ENCODE measurements around the gene STRADB. TPM values are rescaled to one million over a fixed set of nuclear protein-coding genes. Genes with fewer than 3 reads are reported as not detected.

The STRADB gene
- total RNA-seq, 1 experiment from 2014 or later, result 24.3 TPM

DNA sequence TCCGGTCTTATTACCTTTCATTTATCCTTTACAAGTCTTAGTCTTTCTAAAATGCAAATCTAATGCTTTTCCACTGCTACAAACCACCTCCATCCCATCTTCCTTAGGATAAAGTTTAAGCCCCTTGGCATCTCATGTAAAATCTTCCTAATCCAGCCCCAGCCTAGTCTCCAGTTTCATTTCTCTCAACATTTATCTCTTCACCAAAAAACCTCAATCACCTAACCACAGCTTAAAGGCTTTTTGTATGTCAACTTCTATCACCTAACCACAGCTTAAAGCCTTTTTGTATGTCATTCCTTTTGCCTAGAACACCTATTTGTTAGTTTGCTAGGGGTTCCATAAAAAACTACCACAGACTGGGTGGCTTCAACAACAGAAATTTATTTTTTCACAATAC, 4.5 kb upstream of the STRADB start:
- Histone ChIP-seq H3K27me3 (replicated peaks; ENCODE audit: insufficient read depth, low read depth, low read length, poor library complexity) (no peaks in the 10 kb centered on the region), H3K4me1 (ENCODE audit: insufficient read depth, low read length, poor library complexity, severe bottlenecking) (peaks cover 23% of the 10 kb centered on the region), H3K4me3 (ENCODE audit: low read depth, low read length, poor library complexity, severe bottlenecking) (no peak overlapping the region), H3K9me3 (ENCODE audit: low read depth, low read length, poor library complexity, severe bottlenecking) (no peaks in the 10 kb centered on the region), H3K27ac (ENCODE audit: low read depth, low read length, poor library complexity, severe bottlenecking) (no peak overlapping the region), H3K36me3 (ENCODE audit: insufficient read depth, low read length, poor library complexity, severe bottlenecking) (no peaks in the 10 kb centered on the region)
- ChIA-PET CTCF (no interaction called here), POLR2A (ENCODE audit: low non-redundant PET) (no interaction called here)
- TF ChIP-seq CTCF (conservative IDR thresholded peaks at IDR 0.05; ENCODE audit: low read depth, low read length), result no peak
- TF ChIP-seq EZH2 (IDR thresholded peaks at IDR 0.05; ENCODE audit: borderline replicate concordance, low read depth, low read length, poor library complexity, severe bottlenecking), result no peak
- intact Hi-C loops (cut with micrococcal nuclease; ENCODE audit: unreplicated experiment), result no loop called here
- no peak for DNase-seq (ENCODE audit: low spot score)
- no TSS peak for BruUV-seq (replicated peaks)

DNA sequence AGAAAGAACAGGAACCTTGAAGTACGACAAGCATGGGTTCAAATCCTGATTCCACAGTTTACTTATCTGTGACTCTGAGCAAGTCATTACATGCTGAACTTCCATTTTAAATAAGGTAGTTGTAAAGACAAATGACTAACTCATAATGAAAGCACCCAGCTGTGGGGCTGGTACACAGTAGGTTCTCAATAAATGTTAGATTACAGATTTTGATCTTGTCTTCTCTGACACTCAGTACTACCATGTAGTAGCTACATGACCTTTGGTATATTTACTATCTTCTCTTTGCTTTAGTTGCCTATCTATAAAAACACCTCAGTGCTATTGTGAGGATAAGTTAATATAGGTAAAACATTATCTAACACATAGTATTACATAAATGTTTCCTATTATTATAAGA, 3.5 kb upstream of the STRADB start:
- POLR2A ChIA-PET (ENCODE audit: low non-redundant PET), result no interaction called here
- Histone ChIP-seq H3K4me3 (ENCODE audit: low read depth, low read length, poor library complexity, severe bottlenecking) (no peak overlapping the region), H3K9me3 (ENCODE audit: low read depth, low read length, poor library complexity, severe bottlenecking) (no peaks in the 10 kb centered on the region), H3K4me1 (ENCODE audit: insufficient read depth, low read length, poor library complexity, severe bottlenecking) (peaks cover 30% of the 10 kb centered on the region), H3K27ac (ENCODE audit: low read depth, low read length, poor library complexity, severe bottlenecking) (no peak overlapping the region), H3K36me3 (ENCODE audit: insufficient read depth, low read length, poor library complexity, severe bottlenecking) (no peaks in the 10 kb centered on the region), H3K27me3 (replicated peaks; ENCODE audit: insufficient read depth, low read depth, low read length, poor library complexity) (no peaks in the 10 kb centered on the region)
- no peak for DNase-seq (ENCODE audit: low spot score)
- CTCF ChIA-PET, result no interaction called here
- intact Hi-C loops (cut with micrococcal nuclease; ENCODE audit: unreplicated experiment), result no loop called here
- TF ChIP-seq EZH2 (IDR thresholded peaks at IDR 0.05; ENCODE audit: borderline replicate concordance, low read depth, low read length, poor library complexity, severe bottlenecking) (no peak), CTCF (conservative IDR thresholded peaks at IDR 0.05; ENCODE audit: low read depth, low read length) (no peak)
- BruUV-seq (replicated peaks), result no TSS peak

- no TSS peak for BruUV-seq (replicated peaks)
- intact Hi-C loops (cut with micrococcal nuclease; ENCODE audit: unreplicated experiment), result no loop called here
- no peak for TF ChIP-seq EZH2 (IDR thresholded peaks at IDR 0.05; ENCODE audit: borderline replicate concordance, low read depth, low read length, poor library complexity, severe bottlenecking)
- no peak for TF ChIP-seq CTCF (conservative IDR thresholded peaks at IDR 0.05; ENCODE audit: low read depth, low read length)
- peaks cover 32% of the 10 kb centered on the region for H3K4me1 ChIP-seq (ENCODE audit: insufficient read depth, low read length, poor library complexity, severe bottlenecking)
- H3K36me3 ChIP-seq (ENCODE audit: insufficient read depth, low read length, poor library complexity, severe bottlenecking), result no peaks in the 10 kb centered on the region
- H3K9me3 ChIP-seq (ENCODE audit: low read depth, low read length, poor library complexity, severe bottlenecking), result no peaks in the 10 kb centered on the region
- H3K27ac ChIP-seq (ENCODE audit: low read depth, low read length, poor library complexity, severe bottlenecking), result no peak overlapping the region
- ChIA-PET CTCF (no interaction called here), POLR2A (ENCODE audit: low non-redundant PET) (no interaction called here)
- no peak for DNase-seq (ENCODE audit: low spot score)
- H3K27me3 ChIP-seq (replicated peaks; ENCODE audit: insufficient read depth, low read depth, low read length, poor library complexity), result no peaks in the 10 kb centered on the region
- no peak overlapping the region for H3K4me3 ChIP-seq (ENCODE audit: low read depth, low read length, poor library complexity, severe bottlenecking)
Measured at GRCh38 chr2:201448701-201449100, 2.8 kb upstream of the STRADB start.
